K562 (cell line): ENCODE results near the gene FMO5. TPM values are rescaled to one million over a fixed set of nuclear protein-coding genes. Genes with fewer than 3 reads are reported as not detected.
A peak's percentile ranks its signal among the peaks of the same experiment; 100 is the strongest.

Experiments used
- BMI1 ChIP-seq: fragments of 150-350 bp; IDR thresholded peaks from 2 replicates; pipeline ENCODE4 v1.6.1; 2014; ENCODE audit warnings: low read length
- CBX1 ChIP-seq: sonication (generic); IDR thresholded peaks from 2 replicates; pipeline ENCODE4 v1.6.1; 2016; ENCODE audit warnings: antibody characterized with exemption, low read depth, mild to moderate bottlenecking
- ESRRB ChIP-seq: fragments of 250-450 bp; sonication (Bioruptor Pico); IDR thresholded peaks from 2 replicates; pipeline ENCODE4 v1.5.0; 2020; ENCODE audit warnings: mild to moderate bottlenecking, moderate library complexity, borderline replicate concordance
- HDAC6 ChIP-seq: IDR thresholded peaks from 2 replicates; pipeline ENCODE4 v1.6.1; 2012; ENCODE audit warnings: low read depth, mild to moderate bottlenecking, control low read depth, inconsistent platforms, low read length, moderate library complexity
- HMGN3 ChIP-seq: IDR thresholded peaks from 2 replicates; pipeline ENCODE4 v1.6.1; 2011; ENCODE audit warnings: borderline replicate concordance, low read depth, mild to moderate bottlenecking, mixed read lengths, low read length; ENCODE audit not compliant: insufficient read length; ENCODE audit errors: extremely low read depth
- JUNB ChIP-seq: fragments of 450-650 bp; formaldehyde crosslinking; conservative IDR thresholded peaks from 2 replicates; pipeline ENCODE4 v1.4.0; 2020; ENCODE audit warnings: mild to moderate bottlenecking
- NFE2 ChIP-seq: IDR thresholded peaks from 2 replicates; pipeline ENCODE4 v1.6.1; 2014; ENCODE audit warnings: antibody characterized with exemption, low read depth
- PML ChIP-seq: IDR thresholded peaks from 2 replicates; pipeline ENCODE4 v1.6.1; 2012; ENCODE audit warnings: low read length, inconsistent platforms
- POLR2G ChIP-seq: fragments of 200-400 bp; formaldehyde crosslinking; IDR thresholded peaks from 2 replicates; pipeline ENCODE4 v1.6.1; 2017; ENCODE audit warnings: low read depth, mild to moderate bottlenecking, antibody characterized with exemption, low read length, moderate library complexity
- RFX1 ChIP-seq: fragments of 450-650 bp; IDR thresholded peaks from 2 replicates; pipeline ENCODE4 v1.6.1; 2016; ENCODE audit warnings: mild to moderate bottlenecking, moderate library complexity
- SIN3B ChIP-seq: fragments of 450-650 bp; IDR thresholded peaks from 2 replicates; pipeline ENCODE4 v1.6.1; 2017; ENCODE audit warnings: low read depth, mild to moderate bottlenecking, moderate library complexity
- SIRT6 ChIP-seq: IDR thresholded peaks from one replicate; pipeline ENCODE4 v1.6.1; 2012; ENCODE audit warnings: low read depth, mild to moderate bottlenecking, control low read depth, inconsistent platforms, low read length, moderate library complexity
- SMC3 ChIP-seq: conservative IDR thresholded peaks from 2 replicates; pipeline ENCODE4 v1.6.1; 2011; ENCODE audit warnings: low read depth, low read length, improper control_type of control experiment; ENCODE audit not compliant: insufficient read depth
- TAF9B ChIP-seq: fragments of 450-650 bp; IDR thresholded peaks from 2 replicates; pipeline ENCODE4 v1.6.1; 2018; ENCODE audit warnings: mild to moderate bottlenecking; ENCODE audit not compliant: partially characterized antibody
- TRIM24 ChIP-seq, 2 experiments: fragments of 450-650 bp; IDR thresholded peaks; 2 replicates each; pipeline ENCODE4 v1.6.1; 2016
- YBX1 ChIP-seq: fragments of 450-650 bp; IDR thresholded peaks from 2 replicates; pipeline ENCODE4 v1.7.1; 2016; ENCODE audit warnings: mild to moderate bottlenecking
- ZC3H8 ChIP-seq: fragments of 450-650 bp; IDR thresholded peaks from 2 replicates; pipeline ENCODE4 v1.6.1; 2017
- ZNF354B ChIP-seq: fragments of 250-450 bp; sonication (Bioruptor Pico); IDR thresholded peaks from 2 replicates; pipeline ENCODE4 v1.4.0; 2020
- ZNF41 ChIP-seq: fragments of 250-450 bp; sonication (Bioruptor Pico); conservative IDR thresholded peaks from 2 replicates; pipeline ENCODE4 v1.4.0; 2020; ENCODE audit warnings: mild to moderate bottlenecking
- ZZZ3 ChIP-seq: fragments of 450-650 bp; IDR thresholded peaks from 2 replicates; pipeline ENCODE4 v1.6.1; 2016; ENCODE audit warnings: antibody characterized with exemption, mild to moderate bottlenecking, moderate library complexity
- polyA plus RNA-seq, 8 experiments: library from polyadenylated mRNA; depleted of rRNA in 4 of 8; stranded (reverse) in 5 of 8; unstranded in 3 of 8; fragments of >200 nt; fragmentation: Nextera tagmentation in 2 of 8; fragmentation: Illumina TruSeq in 1 of 8; extraction: Ambion mirVana in 2 of 8; extraction: Trizol in 1 of 8; gene quantifications; 2 replicates each; pipeline versions ENCODE4 v1.2.1 to v1.2.3, GENCODE V29; 2011 to 2014; ENCODE audit warnings: inconsistent platforms in 1 of 8, missing spikeins in 1 of 8
- total RNA-seq, 7 experiments: library from RNA; depleted of rRNA in 6 of 7; stranded (reverse); fragments of >200 nt in 6 of 7; fragmentation: Illumina TruSeq in 2 of 7; extraction: Trizol in 2 of 7; gene quantifications; 2 replicates each; pipeline versions ENCODE4 v1.2.1 to v1.2.3, GENCODE V29; 2011 to 2021; ENCODE audit warnings: low replicate concordance in 1 of 7
- TF ChIP-seq, protein P1 (sequence below): sonication (generic); formaldehyde crosslinking; IDR thresholded peaks from 2 replicates; pipeline ENCODE4 v1.8.0; 2022; ENCODE audit warnings: mild to moderate bottlenecking, missing genetic modification reagents, borderline replicate concordance
- TF ChIP-seq, protein P2 (sequence below): sonication (generic); formaldehyde crosslinking; IDR thresholded peaks from 2 replicates; pipeline ENCODE4 v1.8.1; 2023; ENCODE audit warnings: mild to moderate bottlenecking, missing genetic modification reagents, moderate library complexity
- TF ChIP-seq, protein P3 (sequence below): sonication (generic); formaldehyde crosslinking; IDR thresholded peaks from 2 replicates; pipeline ENCODE4 v1.8.1; 2022; ENCODE audit warnings: missing genetic modification reagents
- TF ChIP-seq, protein P4 (sequence below), 2 experiments: IDR thresholded peaks; 2 replicates each; pipeline ENCODE4 v1.6.1; 2011; ENCODE audit warnings: borderline replicate concordance in 1 of 2, control low read depth in 1 of 2, low read depth in 1 of 2, low read length in 1 of 2, mild to moderate bottlenecking in 1 of 2, mixed read lengths in 1 of 2, moderate library complexity in 1 of 2; ENCODE audit not compliant: insufficient read depth in 1 of 2, insufficient read length in 1 of 2, poor library complexity in 1 of 2, severe bottlenecking in 1 of 2; ENCODE audit errors: extremely low read depth in 1 of 2

FMO5 gene
- total and polyA plus RNA-seq, 9 of the 15 experiments (the other 6 are each of a cell fraction or from before 2014, with no cell fraction given), result 0.11 to 0.69 (median 0.19) TPM; not detected in 1

DNA sequence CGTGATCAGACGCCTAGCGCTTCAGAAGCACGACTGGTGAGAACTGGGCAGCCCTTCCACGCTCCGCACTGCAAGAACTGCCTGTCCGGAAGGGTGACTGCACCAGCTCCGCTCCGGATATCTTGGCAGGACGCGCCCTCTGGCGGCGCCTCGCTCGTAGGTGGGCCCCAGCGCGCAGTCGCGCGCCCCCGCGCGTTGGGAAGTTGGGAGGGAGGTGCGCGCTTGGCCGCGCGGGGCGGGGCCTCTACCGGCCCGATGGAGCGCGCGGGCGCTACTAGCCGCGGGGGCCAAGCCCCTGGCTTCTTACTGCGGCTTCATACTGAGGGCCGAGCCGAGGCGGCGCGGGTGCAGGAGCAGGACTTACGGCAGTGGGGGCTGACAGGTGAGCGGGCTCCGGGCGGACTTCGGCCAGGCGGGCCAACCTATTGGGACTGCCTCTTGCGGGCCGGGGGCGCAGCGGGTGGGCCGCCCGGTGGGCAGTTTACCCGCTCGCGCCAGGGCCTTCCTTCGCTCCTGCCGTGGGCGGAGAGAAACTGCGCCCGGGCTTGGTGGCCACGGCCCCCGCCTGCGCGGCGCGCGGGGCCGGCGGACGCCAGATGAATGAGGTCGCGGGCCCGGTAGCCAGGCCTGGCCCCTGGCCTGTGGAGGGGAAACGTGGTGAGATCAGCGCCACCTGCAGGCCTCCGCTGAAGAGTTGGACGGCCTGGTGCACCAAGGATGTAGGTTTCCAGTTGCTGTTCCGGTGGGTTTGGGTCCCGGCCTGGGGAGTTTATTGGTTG, 17.5 kb upstream of the FMO5 start, which contains the start of gene CHD1L (continued):
- TF ChIP-seq, protein P1, sequence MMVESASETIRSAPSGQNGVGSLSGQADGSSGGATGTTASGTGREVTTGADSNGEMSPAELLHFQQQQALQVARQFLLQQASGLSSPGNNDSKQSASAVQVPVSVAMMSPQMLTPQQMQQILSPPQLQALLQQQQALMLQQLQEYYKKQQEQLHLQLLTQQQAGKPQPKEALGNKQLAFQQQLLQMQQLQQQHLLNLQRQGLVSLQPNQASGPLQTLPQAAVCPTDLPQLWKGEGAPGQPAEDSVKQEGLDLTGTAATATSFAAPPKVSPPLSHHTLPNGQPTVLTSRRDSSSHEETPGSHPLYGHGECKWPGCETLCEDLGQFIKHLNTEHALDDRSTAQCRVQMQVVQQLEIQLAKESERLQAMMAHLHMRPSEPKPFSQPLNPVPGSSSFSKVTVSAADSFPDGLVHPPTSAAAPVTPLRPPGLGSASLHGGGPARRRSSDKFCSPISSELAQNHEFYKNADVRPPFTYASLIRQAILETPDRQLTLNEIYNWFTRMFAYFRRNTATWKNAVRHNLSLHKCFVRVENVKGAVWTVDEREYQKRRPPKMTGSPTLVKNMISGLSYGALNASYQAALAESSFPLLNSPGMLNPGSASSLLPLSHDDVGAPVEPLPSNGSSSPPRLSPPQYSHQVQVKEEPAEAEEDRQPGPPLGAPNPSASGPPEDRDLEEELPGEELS, result no peak; the same call in 1 of the 2 replicates
- TF ChIP-seq SIN3B, result peak; percentile 8; the same call in 1 of the 2 replicates
- TF ChIP-seq, protein P2, sequence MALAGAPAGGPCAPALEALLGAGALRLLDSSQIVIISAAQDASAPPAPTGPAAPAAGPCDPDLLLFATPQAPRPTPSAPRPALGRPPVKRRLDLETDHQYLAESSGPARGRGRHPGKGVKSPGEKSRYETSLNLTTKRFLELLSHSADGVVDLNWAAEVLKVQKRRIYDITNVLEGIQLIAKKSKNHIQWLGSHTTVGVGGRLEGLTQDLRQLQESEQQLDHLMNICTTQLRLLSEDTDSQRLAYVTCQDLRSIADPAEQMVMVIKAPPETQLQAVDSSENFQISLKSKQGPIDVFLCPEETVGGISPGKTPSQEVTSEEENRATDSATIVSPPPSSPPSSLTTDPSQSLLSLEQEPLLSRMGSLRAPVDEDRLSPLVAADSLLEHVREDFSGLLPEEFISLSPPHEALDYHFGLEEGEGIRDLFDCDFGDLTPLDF (CRISPR knock-in tag), result peak; percentile 78; the same call in 1 of the 2 replicates
- TF ChIP-seq ZNF354B (CRISPR knock-in tag), result no peak
- TF ChIP-seq, protein P3, sequence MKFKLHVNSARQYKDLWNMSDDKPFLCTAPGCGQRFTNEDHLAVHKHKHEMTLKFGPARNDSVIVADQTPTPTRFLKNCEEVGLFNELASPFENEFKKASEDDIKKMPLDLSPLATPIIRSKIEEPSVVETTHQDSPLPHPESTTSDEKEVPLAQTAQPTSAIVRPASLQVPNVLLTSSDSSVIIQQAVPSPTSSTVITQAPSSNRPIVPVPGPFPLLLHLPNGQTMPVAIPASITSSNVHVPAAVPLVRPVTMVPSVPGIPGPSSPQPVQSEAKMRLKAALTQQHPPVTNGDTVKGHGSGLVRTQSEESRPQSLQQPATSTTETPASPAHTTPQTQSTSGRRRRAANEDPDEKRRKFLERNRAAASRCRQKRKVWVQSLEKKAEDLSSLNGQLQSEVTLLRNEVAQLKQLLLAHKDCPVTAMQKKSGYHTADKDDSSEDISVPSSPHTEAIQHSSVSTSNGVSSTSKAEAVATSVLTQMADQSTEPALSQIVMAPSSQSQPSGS, result peak; percentile 34; the same call in 1 of the 2 replicates
- no peak for TF ChIP-seq JUNB (CRISPR knock-in tag)
- no peak for TF ChIP-seq BMI1
- no peak for TF ChIP-seq YBX1
- TF ChIP-seq, protein P4, sequence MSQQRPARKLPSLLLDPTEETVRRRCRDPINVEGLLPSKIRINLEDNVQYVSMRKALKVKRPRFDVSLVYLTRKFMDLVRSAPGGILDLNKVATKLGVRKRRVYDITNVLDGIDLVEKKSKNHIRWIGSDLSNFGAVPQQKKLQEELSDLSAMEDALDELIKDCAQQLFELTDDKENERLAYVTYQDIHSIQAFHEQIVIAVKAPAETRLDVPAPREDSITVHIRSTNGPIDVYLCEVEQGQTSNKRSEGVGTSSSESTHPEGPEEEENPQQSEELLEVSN (IDR thresholded peaks at IDR 0.05; ENCODE audit: borderline replicate concordance in 1 of 2, extremely low read depth in 1 of 2, insufficient read depth in 1 of 2, insufficient read length in 1 of 2, low read depth in 1 of 2, low read length in 1 of 2, poor library complexity in 1 of 2, severe bottlenecking in 1 of 2), result peak; percentile 26 to 70
- TF ChIP-seq SMC3, result peak; percentile 88
- TF ChIP-seq PML, result peak; percentile 47; the same call in 1 of the 2 replicates
- TF ChIP-seq RFX1, result no peak
- peak; percentile 83; the same call in 1 of the 2 replicates for TF ChIP-seq CBX1
- no peak for TF ChIP-seq ESRRB (CRISPR knock-in tag)
- no peak for TF ChIP-seq ZC3H8
- no peak for TF ChIP-seq NFE2
- peak; percentile 71 for TF ChIP-seq HMGN3
- peak; percentile 97 for TF ChIP-seq POLR2G
- TF ChIP-seq ZNF41, result no peak
- TF ChIP-seq TAF9B, result no peak
- no peak for TF ChIP-seq TRIM24 (IDR thresholded peaks at IDR 0.05)
- TF ChIP-seq HDAC6, result no peak
- TF ChIP-seq SIRT6, result no peak
- TF ChIP-seq ZZZ3, result no peak
